ENCODE measurements around the gene MFAP5.

DNA sequence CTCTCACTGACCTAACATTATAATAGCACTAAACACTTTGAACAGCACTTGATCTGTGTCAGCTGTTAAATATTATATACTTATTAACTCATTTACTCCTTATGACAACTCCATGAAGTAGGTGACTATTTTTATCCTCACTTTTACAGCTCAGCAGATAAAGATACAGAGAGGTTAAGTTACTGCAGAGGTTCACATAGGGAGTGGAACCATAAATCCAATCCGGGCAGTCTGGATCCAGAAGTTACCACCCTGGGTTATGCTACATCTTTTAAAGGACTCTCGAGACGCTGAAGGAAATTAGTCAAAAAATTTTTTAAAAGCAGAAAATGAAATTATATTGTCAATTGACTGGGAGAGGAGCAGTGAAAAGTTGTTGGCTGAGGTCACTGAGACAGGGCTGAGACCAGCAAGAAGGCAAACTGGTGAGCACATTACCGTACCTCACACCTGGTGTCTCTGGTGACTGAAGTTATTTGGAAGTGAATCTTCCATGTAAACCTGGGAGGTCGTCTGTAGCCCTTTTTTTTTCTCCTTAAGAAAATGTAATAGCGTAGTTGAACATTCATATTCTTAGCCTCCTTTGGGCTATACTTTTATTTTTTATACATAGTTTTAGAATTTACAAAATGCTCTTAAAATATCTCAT, 33.9 kb upstream of the MFAP5 start:
- TF ChIP-seq SP1 (IDR thresholded peaks at IDR 0.05) (no peak), BHLHE40 (IDR thresholded peaks at IDR 0.05; ENCODE audit: borderline replicate concordance) (no peak), ZNF384 (IDR thresholded peaks at IDR 0.05) (no peak), FOXA1 (IDR thresholded peaks at IDR 0.05) (no peak), FOXK2 (IDR thresholded peaks at IDR 0.05) (no peak), FOXM1 (IDR thresholded peaks at IDR 0.05; ENCODE audit: borderline replicate concordance) (no peak), HDGF (IDR thresholded peaks at IDR 0.05; ENCODE audit: borderline replicate concordance) (no peak)

Measured in HEK293T (cell line).